Colonic mucosa (tissue), 4 donors: ENCODE measurements around the gene CEBPZOS. TPM values are rescaled to one million over a fixed set of nuclear protein-coding genes. Genes with fewer than 3 reads are reported as not detected.

Experiments
- DNase-seq: peaks from one replicate; pipeline ENCODE4 v3.0.0-alpha.2; 2020
- H3K27ac ChIP-seq: fragments of 200-600 bp; one replicate; pipeline ENCODE4 v1.8.0; 2021
- H3K27me3 ChIP-seq: fragments of 200-600 bp; one replicate; pipeline ENCODE4 v1.8.0; 2021
- H3K36me3 ChIP-seq: fragments of 200-600 bp; one replicate; pipeline ENCODE4 v1.8.0; 2021
- H3K4me1 ChIP-seq: fragments of 200-600 bp; one replicate; pipeline ENCODE4 v1.8.0; 2021; ENCODE audit warnings: mild to moderate bottlenecking
- H3K4me3 ChIP-seq: fragments of 200-600 bp; one replicate; pipeline ENCODE4 v1.8.0; 2021
- H3K9ac ChIP-seq, 2 donors: one replicate each; pipeline ENCODE4 v1.7.0; 2013; ENCODE audit warnings: control low read depth in 2 of 2, low read depth in 2 of 2, low read length in 2 of 2
- H3K9me3 ChIP-seq: fragments of 200-600 bp; one replicate; pipeline ENCODE4 v1.8.0; 2021
- CTCF ChIP-seq: fragments of 200-600 bp; IDR thresholded peaks from one replicate; pipeline ENCODE4 v1.8.0; 2022; ENCODE audit warnings: antibody characterized with exemption, mild to moderate bottlenecking
- intact Hi-C: fragments of 100-400 bp; cut with DNase I; formaldehyde crosslinking; loops from one replicate; pipeline ENCODE4 v1.14.1; 2022
- total RNA-seq, 2 donors: library from RNA; stranded (reverse); fragmentation: NEBNext Ultra II Directional in 1 of 2; extraction: Animal tissue kit (Norgen Biotek cat#: 25700) in 1 of 2; gene quantifications; one replicate each; pipeline ENCODE4 v1.2.1, GENCODE V29; 2021
- donor health status: healthy.
- donor health status: DM: no; HTN: no; CAD: no.
- donor health status: DM: no; HTN: no; CAD: no.

CEBPZOS gene
- total RNA-seq, 2 donors from 2014 or later: 43.1 to 49.4 TPM

- H3K4me3 ChIP-seq: no peak within 1 kb of the TSS
- intact Hi-C loops: no loop called here
- TF ChIP-seq CTCF: no peak
- no peak within 1 kb of the TSS for H3K9ac ChIP-seq
- no peaks in the 10 kb centered on the region for H3K9me3 ChIP-seq
- H3K27me3 ChIP-seq: no peaks in the 10 kb centered on the region
- no peak within 1 kb of the TSS for H3K27ac ChIP-seq
- no peak for DNase-seq
- no peaks in the 10 kb centered on the region for H3K4me1 ChIP-seq
- no peaks in the 10 kb centered on the region for H3K36me3 ChIP-seq
These were observed 7.7 kb upstream of the CEBPZOS start, which contains the start of gene SULT6B1 for GRCh38 chr2:37188570-37188969. Gene SULT6B1, minus strand, starts transcription at chr2:37188670. Its CDS starts 30 bp downstream, at chr2:37188640.

GRCh38 chr2:37189452-37190153, 6.7 kb upstream of the CEBPZOS start:
- DNase-seq: no peak
- no peaks in the 10 kb centered on the region for H3K36me3 ChIP-seq
- no peaks in the 10 kb centered on the region for H3K9me3 ChIP-seq
- TF ChIP-seq CTCF: no peak
- intact Hi-C loops: no loop called here
- no peak overlapping the region for H3K4me3 ChIP-seq
- H3K27ac ChIP-seq: no peak overlapping the region
- H3K27me3 ChIP-seq: no peaks in the 10 kb centered on the region
- H3K4me1 ChIP-seq: no peaks in the 10 kb centered on the region
- H3K9ac ChIP-seq: no peak overlapping the region

- no peak for TF ChIP-seq CTCF
- H3K9me3 ChIP-seq: no peaks in the 10 kb centered on the region
These were observed 6.0 kb upstream of the CEBPZOS start for GRCh38 chr2:37190290-37190689.

GRCh38 chr2:37191253-37191652, 5.0 kb upstream of the CEBPZOS start:
- no peaks in the 10 kb centered on the region for H3K36me3 ChIP-seq
- no peak for TF ChIP-seq CTCF
- H3K4me3 ChIP-seq: no peak overlapping the region
- no peak overlapping the region for H3K9ac ChIP-seq
- H3K27me3 ChIP-seq: no peaks in the 10 kb centered on the region
- no peaks in the 10 kb centered on the region for H3K4me1 ChIP-seq
- DNase-seq: no peak
- H3K27ac ChIP-seq: no peak overlapping the region
- no peaks in the 10 kb centered on the region for H3K9me3 ChIP-seq
- intact Hi-C loops: no loop called here

More at GRCh38 chr2:37190290-37190689, 6.0 kb upstream of the CEBPZOS start:
- DNase-seq: no peak
- Histone ChIP-seq H3K27me3 (no peaks in the 10 kb centered on the region), H3K4me1 (no peaks in the 10 kb centered on the region), H3K36me3 (no peaks in the 10 kb centered on the region), H3K4me3 (no peak overlapping the region), H3K9ac (no peak overlapping the region), H3K27ac (no peak overlapping the region)
- intact Hi-C loops: no loop called here

GRCh38 chr2:37191747-37192146, 4.5 kb upstream of the CEBPZOS start:
- no peaks in the 10 kb centered on the region for H3K9me3 ChIP-seq
- no peak for TF ChIP-seq CTCF
- intact Hi-C loops: no loop called here

More at GRCh38 chr2:37191747-37192146, 4.5 kb upstream of the CEBPZOS start:
- DNase-seq: no peak
- H3K27ac ChIP-seq: no peak overlapping the region
- no peaks in the 10 kb centered on the region for H3K4me1 ChIP-seq
- H3K4me3 ChIP-seq: no peak overlapping the region
- no peaks in the 10 kb centered on the region for H3K36me3 ChIP-seq
- H3K9ac ChIP-seq: no peak overlapping the region
- H3K27me3 ChIP-seq: no peaks in the 10 kb centered on the region
